SU-DHL-6 (cell line): ENCODE data around the gene HJV.

Source experiments
- H2AFZ ChIP-seq: fragments of 200-600 bp; sonication (generic); 2 replicates; pipeline ENCODE4 v1.6.1; 2014; ENCODE audit warnings: low read depth, mild to moderate bottlenecking, moderate library complexity, mixed read lengths, antibody characterized with exemption, low read length; ENCODE audit not compliant: severe bottlenecking
- H3F3A ChIP-seq: fragments of 200-600 bp; shearing (Covaris generic); 2 replicates; pipeline ENCODE4 v1.6.0; 2016; ENCODE audit warnings: antibody characterized with exemption, mild to moderate bottlenecking; ENCODE audit not compliant: insufficient read depth
- H3K27ac ChIP-seq: fragments of 200-600 bp; sonication (generic); 2 replicates; pipeline ENCODE4 v1.5.1; 2016; ENCODE audit warnings: low read depth, mild to moderate bottlenecking, low read length, moderate library complexity, mixed read lengths
- H3K27me3 ChIP-seq: fragments of 200-600 bp; sonication (generic), shearing (Covaris generic); 2 replicates; pipeline ENCODE4 v1.6.0; 2014; ENCODE audit warnings: mild to moderate bottlenecking, low read length
- H3K36me3 ChIP-seq: fragments of 200-600 bp; sonication (generic); 2 replicates; pipeline ENCODE4 v1.6.1; 2014; ENCODE audit warnings: mild to moderate bottlenecking, low read length, mixed read lengths
- H3K4me2 ChIP-seq: fragments of 300-600, 200-600 bp; shearing (Covaris generic), sonication (generic); 2 replicates; pipeline ENCODE4 v1.6.0; 2014; ENCODE audit warnings: low read length, low read depth, mild to moderate bottlenecking; ENCODE audit not compliant: poor library complexity, severe bottlenecking
- H3K4me3 ChIP-seq: fragments of 200-600 bp; sonication (generic); 2 replicates; pipeline ENCODE4 v1.5.1; 2014; ENCODE audit warnings: antibody characterized with exemption, low read length, mild to moderate bottlenecking, mixed read lengths; ENCODE audit not compliant: insufficient read depth, poor library complexity, severe bottlenecking
- H3K79me2 ChIP-seq: fragments of 200-600 bp; sonication (generic); 2 replicates; pipeline ENCODE4 v1.6.1; 2014; ENCODE audit warnings: mild to moderate bottlenecking, low read length, moderate library complexity; ENCODE audit not compliant: insufficient read depth
- H3K9ac ChIP-seq: fragments of 200-600 bp; sonication (generic); 2 replicates; pipeline ENCODE4 v1.7.0; 2014; ENCODE audit warnings: mild to moderate bottlenecking, low read length
- H3K9me2 ChIP-seq: fragments of 200-600 bp; sonication (generic); replicated peaks from 2 replicates; pipeline ENCODE4 v1.6.1; 2014; ENCODE audit warnings: low read length; ENCODE audit not compliant: insufficient read depth
- H3K9me3 ChIP-seq: fragments of 200-600 bp; sonication (generic); 2 replicates; pipeline ENCODE4 v1.6.1; 2014; ENCODE audit warnings: low read length, mixed read lengths; ENCODE audit not compliant: insufficient read depth
- H4K20me1 ChIP-seq: fragments of 200-600 bp; sonication (generic); 2 replicates; pipeline ENCODE4 v1.6.1; 2014; ENCODE audit warnings: low read depth, mild to moderate bottlenecking, antibody characterized with exemption, low read length, moderate library complexity, mixed read lengths
- CTCF ChIP-seq: fragments of 200-600 bp; sonication (generic); IDR thresholded peaks from one replicate; pipeline ENCODE4 v1.5.1; 2017; ENCODE audit warnings: antibody characterized with exemption, mild to moderate bottlenecking, low read length, moderate library complexity; ENCODE audit not compliant: insufficient read depth, poor library complexity, severe bottlenecking
- EZH2phosphoT487 ChIP-seq: fragments of 200-600 bp; sonication (generic), shearing (Covaris generic); conservative IDR thresholded peaks from 2 replicates; pipeline ENCODE4 v1.6.1; 2018; ENCODE audit warnings: mild to moderate bottlenecking, antibody characterized with exemption, low read length, moderate library complexity, mixed read lengths

The HJV gene

DNA sequence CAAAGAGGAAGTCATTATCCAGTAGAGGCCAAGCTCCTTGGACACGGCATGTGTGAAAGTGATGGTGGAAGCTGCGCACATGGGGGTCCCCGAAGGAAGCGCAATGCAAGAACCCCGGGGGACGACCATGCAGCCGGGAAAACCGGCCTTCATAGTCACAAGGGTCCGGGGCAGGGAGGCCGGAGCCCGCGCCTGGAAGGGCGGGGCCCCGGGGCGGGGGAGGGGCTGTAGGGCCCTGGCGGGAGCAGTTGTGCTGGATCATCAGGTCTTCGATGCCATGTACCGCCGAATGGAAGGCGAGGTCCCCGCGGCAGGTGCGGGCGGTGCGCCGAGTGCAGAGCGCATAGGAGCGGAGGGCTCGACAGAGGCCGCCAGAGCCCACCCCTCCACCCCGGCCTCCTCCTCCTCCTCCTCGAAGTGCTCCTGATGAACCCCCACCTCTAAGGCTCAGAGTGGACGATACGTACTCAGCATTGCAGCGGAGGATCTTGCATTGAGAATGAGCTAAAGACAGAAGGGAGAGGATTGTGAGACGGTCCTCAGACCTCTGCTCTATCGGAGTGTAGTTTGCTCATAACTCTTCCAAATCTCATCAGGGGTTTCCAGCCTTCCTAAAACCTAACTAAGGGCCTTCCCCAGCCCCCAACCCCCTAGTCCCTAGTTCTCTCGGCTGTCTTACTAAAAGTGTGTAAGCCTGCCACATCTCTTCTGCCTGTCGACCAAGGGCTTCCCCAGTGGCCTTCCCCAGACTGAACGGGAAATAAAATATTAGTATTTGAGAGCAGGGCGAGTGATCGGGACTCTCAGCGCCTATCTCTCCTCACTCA, 2.1 kb downstream of the HJV start:
- TF ChIP-seq EZH2phosphoT487 (no peak), CTCF (no peak)

GRCh38 chr1:146016891-146017290, 4.6 kb downstream of the HJV start:
- H3K4me2 ChIP-seq: no peak overlapping the region
- H3K36me3 ChIP-seq: no peaks in the 10 kb centered on the region
- H3K9me2 ChIP-seq: no peaks in the 10 kb centered on the region
- H2AFZ ChIP-seq: no peak overlapping the region
- no peak overlapping the region for H3K9ac ChIP-seq
- H3K4me3 ChIP-seq: no peak overlapping the region
- no peak for TF ChIP-seq CTCF
- TF ChIP-seq EZH2phosphoT487: no peak
- no peak overlapping the region for H3K27ac ChIP-seq
- H4K20me1 ChIP-seq: no peaks in the 10 kb centered on the region
- H3K79me2 ChIP-seq: no peaks in the 10 kb centered on the region
- no peaks in the 10 kb centered on the region for H3K27me3 ChIP-seq
- no peaks in the 10 kb centered on the region for H3K9me3 ChIP-seq
- no peaks in the 10 kb centered on the region for H3F3A ChIP-seq

More for the DNA sequence above, 2.1 kb downstream of the HJV start:
- Histone ChIP-seq H3K9ac (no peak overlapping the region), H2AFZ (no peak overlapping the region), H3K9me3 (no peaks in the 10 kb centered on the region), H4K20me1 (no peaks in the 10 kb centered on the region), H3K27me3 (no peaks in the 10 kb centered on the region), H3K79me2 (no peaks in the 10 kb centered on the region), H3K36me3 (no peaks in the 10 kb centered on the region), H3K9me2 (no peaks in the 10 kb centered on the region), H3K4me2 (no peak overlapping the region), H3F3A (no peaks in the 10 kb centered on the region), H3K4me3 (no peak overlapping the region), H3K27ac (no peak overlapping the region)

- H3K9me3 ChIP-seq: no peaks in the 10 kb centered on the region
- no peaks in the 10 kb centered on the region for H3K27me3 ChIP-seq
- H3K4me3 ChIP-seq: no peak overlapping the region
- TF ChIP-seq CTCF (no peak), EZH2phosphoT487 (no peak)
- H3K27ac ChIP-seq: no peak overlapping the region
- H4K20me1 ChIP-seq: no peaks in the 10 kb centered on the region
- H3F3A ChIP-seq: no peaks in the 10 kb centered on the region
- no peak overlapping the region for H3K4me2 ChIP-seq
- H3K9me2 ChIP-seq: no peaks in the 10 kb centered on the region
- H3K36me3 ChIP-seq: no peaks in the 10 kb centered on the region
- no peaks in the 10 kb centered on the region for H3K79me2 ChIP-seq
- no peak overlapping the region for H2AFZ ChIP-seq
- no peak overlapping the region for H3K9ac ChIP-seq
Observed at GRCh38 chr1:146013559-146013922, 8.0 kb downstream of the HJV start.
